GM12878 (cell line): ENCODE measurements around the gene KMT2B. TPM values are rescaled to one million over a fixed set of nuclear protein-coding genes. Genes with fewer than 3 reads are reported as not detected.

Experiments used
- ATAC-seq: fragments of 200-7000 bp; cut with Tn5 transposase; 3 replicates; pipeline ENCODE4 v1.9.1; 2020; ENCODE audit warnings: mild to moderate bottlenecking, moderate library complexity
- BruUV-seq: library from RNA; stranded (reverse); fragments of 400-500 nt; replicated peaks from 2 replicates; lab custom pipeline; 2021; lab: Mats Ljungman, UMichigan
- CTCF ChIA-PET: fragments of 300-600 bp; sonication (Branson Sonifier 250); formaldehyde crosslinking; extraction: SDS; loops from one replicate; lab custom pipeline; 2021; ENCODE audit warnings: inconsistent platforms; lab: Yijun Ruan, JAX
- POLR2A ChIA-PET: fragments of 350-600 bp; formaldehyde crosslinking; extraction: SDS; loops from one replicate; lab custom pipeline; 2021; ENCODE audit warnings: inconsistent platforms; lab: Charles Lee
- RAD21 ChIA-PET: fragments of 300-600 bp; sonication (Branson Sonifier 250); formaldehyde crosslinking; loops from one replicate; lab custom pipeline; 2023; ENCODE audit warnings: antibody characterized with exemption; ENCODE audit not compliant: unreplicated experiment; lab: Charles Lee
- SMC1A ChIA-PET: fragments of 300-600 bp; sonication (Branson Sonifier 250); formaldehyde crosslinking; loops from one replicate; lab custom pipeline; 2023; ENCODE audit not compliant: unreplicated experiment, uncharacterized antibody; lab: Charles Lee
- DNase-seq: peaks from one replicate; pipeline ENCODE4 v3.0.0-alpha.2; 2011; ENCODE audit warnings: low read depth, low spot score
- FAIRE-seq: peaks from 3 replicates; lab custom pipeline; 2011; peaks lifted over from hg19 to GRCh38; lab: Jason Lieb, UNC
- H2AFZ ChIP-seq: 2 replicates; pipeline ENCODE4 v1.6.0; 2011; ENCODE audit warnings: low read depth, low read length, control low read depth; ENCODE audit not compliant: control insufficient read depth
- H3K27ac ChIP-seq: 2 replicates; pipeline ENCODE4 v1.5.1; 2011; ENCODE audit warnings: control low read depth; ENCODE audit not compliant: control insufficient read depth, insufficient read depth
- H3K27me3 ChIP-seq, 2 experiments: replicated peaks in 1 of 2; 2 replicates each; pipeline versions ENCODE4 v1.6.0 to v1.6.1; 2011; ENCODE audit warnings: low read length in 1 of 2; ENCODE audit not compliant: control insufficient read depth in 2 of 2, insufficient read depth in 2 of 2
- H3K36me3 ChIP-seq, 2 experiments: 2 replicates each; pipeline ENCODE4 v1.5.1; 2011; ENCODE audit warnings: low read length in 1 of 2; ENCODE audit not compliant: control insufficient read depth in 2 of 2, insufficient read depth in 2 of 2
- H3K4me1 ChIP-seq: 2 replicates; pipeline ENCODE4 v1.6.1; 2011; ENCODE audit warnings: mild to moderate bottlenecking, low read length, moderate library complexity, mixed read lengths; ENCODE audit not compliant: control insufficient read depth, insufficient read depth
- H3K4me2 ChIP-seq: 2 replicates; pipeline ENCODE4 v1.6.0; 2011; ENCODE audit warnings: control low read depth; ENCODE audit not compliant: control insufficient read depth, insufficient read depth
- H3K4me3 ChIP-seq: fragments of 200-600 bp; sonication (generic); 2 replicates; pipeline ENCODE4 v1.5.1; 2016
- H3K79me2 ChIP-seq: 2 replicates; pipeline ENCODE4 v1.6.0; 2011; ENCODE audit warnings: low read length; ENCODE audit not compliant: control insufficient read depth, insufficient read depth
- H3K9ac ChIP-seq: 2 replicates; pipeline ENCODE4 v1.8.0; 2011; ENCODE audit warnings: low read length, control low read depth, mixed read lengths; ENCODE audit not compliant: control insufficient read depth, insufficient read depth
- H3K9me3 ChIP-seq: replicated peaks from 3 replicates; pipeline ENCODE4 v1.5.1; 2011; ENCODE audit warnings: mild to moderate bottlenecking, low read length; ENCODE audit not compliant: control insufficient read depth, insufficient read depth
- H4K20me1 ChIP-seq: 2 replicates; pipeline ENCODE4 v1.6.0; 2011; ENCODE audit not compliant: control insufficient read depth, insufficient read depth
- MTA3 ChIP-seq: IDR thresholded peaks from 2 replicates; pipeline ENCODE4 v1.6.1; 2012; ENCODE audit warnings: low read length, inconsistent platforms, borderline replicate concordance
- POLR2A ChIP-seq: IDR thresholded peaks from 2 replicates; pipeline ENCODE4 v1.6.1; 2011; ENCODE audit warnings: low read depth, mild to moderate bottlenecking, low read length
- POLR2AphosphoS5 ChIP-seq: IDR thresholded peaks from 2 replicates; pipeline ENCODE4 v1.6.1; 2011; ENCODE audit warnings: mild to moderate bottlenecking, low read length, inconsistent platforms
- TCF3 ChIP-seq: IDR thresholded peaks from 2 replicates; pipeline ENCODE4 v1.6.1; 2012; ENCODE audit warnings: low read depth, mild to moderate bottlenecking, low read length, borderline replicate concordance; ENCODE audit not compliant: insufficient read depth
- WGBS: methylation state at CpG from one replicate; pipeline ENCODE4 v1.1.6; 2016; ENCODE audit warnings: low lambda C conversion rate; ENCODE audit not compliant: insufficient replicate concordance, insufficient coverage; ENCODE audit errors: missing lambda C conversion rate; 5-methylcytosine and 5-hydroxymethylcytosine counted together
- in situ Hi-C: fragments of 300-500 bp; cut with MboI; formaldehyde crosslinking; loops from 9 replicates; pipeline ENCODE4 v1.14.3; 2018; ENCODE audit warnings: mixed read lengths
- intact Hi-C: fragments of 100-400 bp; cut with micrococcal nuclease; formaldehyde crosslinking; loops from one replicate; pipeline ENCODE4 v1.14.2; 2022; ENCODE audit not compliant: unreplicated experiment
- polyA plus RNA-seq, 11 experiments: library from polyadenylated mRNA; depleted of rRNA in 4 of 11; unstranded in 6 of 11; stranded (reverse) in 5 of 11; fragments of >200 nt; fragmentation: Nextera tagmentation in 4 of 11; fragmentation: Illumina TruSeq in 1 of 11; extraction: Ambion mirVana in 4 of 11; extraction: Trizol in 1 of 11; gene quantifications; 1 replicate in 1 of 11; 2 replicates in 10 of 11; pipeline versions ENCODE4 v1.2.1 to v1.2.3, GENCODE V29; 2011 to 2016; ENCODE audit warnings: inconsistent platforms in 2 of 11, missing spikeins in 2 of 11, low read depth in 1 of 11
- total RNA-seq, 4 experiments: library from RNA; depleted of rRNA in 3 of 4; stranded (reverse); fragments of >200 nt in 3 of 4; fragmentation: Illumina TruSeq in 1 of 4; extraction: Trizol in 1 of 4; gene quantifications; 2 replicates each; pipeline versions ENCODE4 v1.2.1 to v1.2.3, GENCODE V29; 2013 to 2021
- TF ChIP-seq, protein P1 (sequence below): IDR thresholded peaks from 2 replicates; pipeline ENCODE4 v1.6.1; 2012; ENCODE audit warnings: low read depth, low read length, improper control_type of control experiment
- TF ChIP-seq, protein P2 (sequence below): IDR thresholded peaks from 2 replicates; pipeline ENCODE4 v1.6.1; 2011; ENCODE audit warnings: borderline replicate concordance, low read depth, mild to moderate bottlenecking, moderate library complexity, low read length; ENCODE audit not compliant: insufficient read depth, poor library complexity, severe bottlenecking

The KMT2B gene
- total and polyA plus RNA-seq, 10 of the 15 experiments (the other 5 are each of a cell fraction or from before 2014, with no cell fraction given) = 0.71 to 35.6 (median 6.0) TPM

DNA sequence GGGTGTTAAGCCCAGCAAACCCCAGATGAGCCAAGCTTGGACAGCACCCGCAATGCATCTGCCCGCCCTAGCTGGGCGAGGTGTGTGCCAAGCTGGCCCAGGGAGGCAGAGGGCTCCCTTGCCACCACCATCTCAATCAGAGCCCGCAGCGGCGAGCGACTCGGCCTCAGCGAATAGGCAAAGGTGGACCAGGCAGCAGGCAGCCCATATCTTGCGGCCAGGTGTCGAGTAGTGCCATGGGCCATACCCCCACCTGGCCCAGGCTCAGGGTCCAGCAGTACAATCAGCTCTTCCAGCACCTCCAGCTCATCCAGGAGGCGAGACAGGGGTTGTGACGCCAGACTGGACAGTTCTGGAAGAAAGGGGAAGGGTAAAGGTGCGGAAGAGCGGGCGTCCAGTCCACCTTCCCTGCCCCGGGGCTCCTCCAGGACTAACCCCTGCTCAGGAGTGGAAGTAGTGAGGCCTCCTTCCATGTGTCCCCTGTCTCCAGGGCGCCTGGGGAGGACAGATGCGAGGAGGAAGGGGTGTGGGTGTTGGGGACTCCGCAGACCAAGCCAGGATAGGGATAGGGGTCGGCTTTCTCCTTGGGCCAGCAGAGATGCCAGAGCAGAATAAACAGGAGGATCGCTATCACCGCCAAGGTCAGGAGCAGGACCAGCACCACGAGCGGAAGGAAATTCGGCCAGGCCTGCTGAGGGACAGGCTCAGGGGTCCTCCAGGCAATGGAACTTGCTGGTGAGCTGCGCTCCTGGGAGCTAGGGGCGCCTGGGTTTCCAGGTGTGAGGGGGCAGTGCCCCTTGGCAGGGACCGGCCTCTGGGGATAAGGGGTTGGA, 21.7 kb downstream of the KMT2B start:
- Histone ChIP-seq H3K27me3 (no peaks in the 10 kb centered on the region), H3K79me2 (peaks cover 23% of the 10 kb centered on the region), H3K9ac (peak overlapping the region; percentile 57; the same call in 1 of the 2 replicates), H3K4me1 (peaks cover 26% of the 10 kb centered on the region), H3K4me3 (peak overlapping the region; percentile 83), H3K27ac (no peak overlapping the region)
- FAIRE-seq (no peak), DNase-seq (no peak), ATAC-seq (no peak)
- WGBS = 89% methylated on average over 29 of the region's 29 CpGs
- POLR2A ChIA-PET = interaction anchor here (0.9 to 7.1 kb wide), 6 partner anchors 9 to 192 kb away, joined by 4 to 91 read pairs (median 4); partner anchors contain the start of gene LIN37
- BruUV-seq = no TSS peak
- CTCF ChIA-PET = interaction anchor here (1.0 to 1.3 kb wide), 2 partner anchors 11 to 143 kb away, joined by 3 read pairs; no protein-coding TSS in a partner anchor
- in situ Hi-C loops = no loop called here
- intact Hi-C loops = loop anchor here (2.0 kb wide), 2 partner anchors 23 to 47 kb away; no protein-coding TSS in a partner anchor
- TF ChIP-seq MTA3 = 0 out of 2 replicates have a peak, but pooled peaks have one; percentile 49
- no peak for TF ChIP-seq TCF3
- TF ChIP-seq, protein P1, sequence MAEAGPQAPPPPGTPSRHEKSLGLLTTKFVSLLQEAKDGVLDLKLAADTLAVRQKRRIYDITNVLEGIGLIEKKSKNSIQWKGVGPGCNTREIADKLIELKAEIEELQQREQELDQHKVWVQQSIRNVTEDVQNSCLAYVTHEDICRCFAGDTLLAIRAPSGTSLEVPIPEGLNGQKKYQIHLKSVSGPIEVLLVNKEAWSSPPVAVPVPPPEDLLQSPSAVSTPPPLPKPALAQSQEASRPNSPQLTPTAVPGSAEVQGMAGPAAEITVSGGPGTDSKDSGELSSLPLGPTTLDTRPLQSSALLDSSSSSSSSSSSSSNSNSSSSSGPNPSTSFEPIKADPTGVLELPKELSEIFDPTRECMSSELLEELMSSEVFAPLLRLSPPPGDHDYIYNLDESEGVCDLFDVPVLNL = no peak
- TF ChIP-seq, protein P2, sequence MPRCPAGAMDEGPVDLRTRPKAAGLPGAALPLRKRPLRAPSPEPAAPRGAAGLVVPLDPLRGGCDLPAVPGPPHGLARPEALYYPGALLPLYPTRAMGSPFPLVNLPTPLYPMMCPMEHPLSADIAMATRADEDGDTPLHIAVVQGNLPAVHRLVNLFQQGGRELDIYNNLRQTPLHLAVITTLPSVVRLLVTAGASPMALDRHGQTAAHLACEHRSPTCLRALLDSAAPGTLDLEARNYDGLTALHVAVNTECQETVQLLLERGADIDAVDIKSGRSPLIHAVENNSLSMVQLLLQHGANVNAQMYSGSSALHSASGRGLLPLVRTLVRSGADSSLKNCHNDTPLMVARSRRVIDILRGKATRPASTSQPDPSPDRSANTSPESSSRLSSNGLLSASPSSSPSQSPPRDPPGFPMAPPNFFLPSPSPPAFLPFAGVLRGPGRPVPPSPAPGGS = peak; percentile 50
- TF ChIP-seq POLR2A = peak; percentile 70
- 0 out of 2 replicates have a peak, but pooled peaks have one; percentile 12 for TF ChIP-seq POLR2AphosphoS5
- TF ChIP-seq, all 136 proteins: peak for 4
- no peaks in the 10 kb centered on the region for H3K9me3 ChIP-seq
- no peaks in the 10 kb centered on the region for H4K20me1 ChIP-seq
- ChIA-PET SMC1A (interaction anchor here (1.2 to 1.7 kb wide), 3 partner anchors 26 to 45 kb away, joined by 3 to 7 read pairs (median 7); no protein-coding TSS in a partner anchor), RAD21 (interaction anchor here (1.0 to 2.5 kb wide), 6 partner anchors 21 to 45 kb away, joined by 4 to 18 read pairs (median 8); no protein-coding TSS in a partner anchor)
- no peak overlapping the region for H2AFZ ChIP-seq
- H3K4me2 ChIP-seq = peak overlapping the region; percentile 99
- H3K36me3 ChIP-seq = peaks cover 13 to 28% of the 10 kb centered on the region in 2 experiments; a peak in 3 of 4 replicates
